NCI-H2107 (cell line): ENCODE data around the gene RHOT2.
"Not testable (repeated sequence)": the region's sequence is repeated elsewhere in the genome, so short reads cannot be mapped to it uniquely, and the experiment has no call there.

ENCODE experiments used
- DNase-seq: peaks from one replicate; lab custom pipeline; 2025; lab: John Stamatoyannopoulos, UW

The RHOT2 gene

GRCh38 chr16:681746-682427 lies 14.0 kb downstream of the RHOT2 start:
- no peak for DNase-seq

- DNase-seq = no peak
Observed at GRCh38 chr16:682493-683395, 14.8 kb downstream of the RHOT2 start.

- no peak for DNase-seq
Observed at GRCh38 chr16:683396-684070, 15.6 kb downstream of the RHOT2 start.

- DNase-seq = peak; percentile 90
Observed at GRCh38 chr16:684071-684794, 16.3 kb downstream of the RHOT2 start, which contains the start of gene JMJD8. Gene JMJD8, minus strand, starts transcription at chr16:684334. Its CDS starts 15 bp downstream, at chr16:684319.

- DNase-seq = peak; percentile 59
Observed at GRCh38 chr16:684961-685696, 17.2 kb downstream of the RHOT2 start.

GRCh38 chr16:685967-686366 lies 18.0 kb downstream of the RHOT2 start:
- no peak for DNase-seq

GRCh38 chr16:686459-687260 lies 18.7 kb downstream of the RHOT2 start:
- no peak for DNase-seq

GRCh38 chr16:687499-687898 lies 19.6 kb downstream of the RHOT2 start:
- DNase-seq = no peak

GRCh38 chr16:689175-689897 lies 21.4 kb downstream of the RHOT2 start:
- DNase-seq = no peak

- DNase-seq = not testable (repeated sequence)
Observed at GRCh38 chr16:691242-691641, 23.3 kb downstream of the RHOT2 start.

- no peak for DNase-seq
Observed at GRCh38 chr16:692356-693108, 24.6 kb downstream of the RHOT2 start.

GRCh38 chr16:693364-693763 lies 25.4 kb downstream of the RHOT2 start:
- DNase-seq = no peak

GRCh38 chr16:693766-694165 lies 25.8 kb downstream of the RHOT2 start:
- DNase-seq = no peak

- no peak for DNase-seq
Observed at GRCh38 chr16:694187-694862, 26.4 kb downstream of the RHOT2 start.

GRCh38 chr16:694863-695354 lies 27.0 kb downstream of the RHOT2 start:
- no peak for DNase-seq

GRCh38 chr16:695355-696089 lies 27.6 kb downstream of the RHOT2 start:
- DNase-seq = peak; percentile 74

GRCh38 chr16:698911-699671 lies 31.2 kb downstream of the RHOT2 start:
- no peak for DNase-seq
